Measurements from ENCODE around the gene HSPBP1. TPM values are rescaled to one million over a fixed set of nuclear protein-coding genes. Genes with fewer than 3 reads are reported as not detected.

Gene HSPBP1
- total RNA-seq, 2 experiments from 2014 or later = 14.3 to 15.1 TPM

DNA sequence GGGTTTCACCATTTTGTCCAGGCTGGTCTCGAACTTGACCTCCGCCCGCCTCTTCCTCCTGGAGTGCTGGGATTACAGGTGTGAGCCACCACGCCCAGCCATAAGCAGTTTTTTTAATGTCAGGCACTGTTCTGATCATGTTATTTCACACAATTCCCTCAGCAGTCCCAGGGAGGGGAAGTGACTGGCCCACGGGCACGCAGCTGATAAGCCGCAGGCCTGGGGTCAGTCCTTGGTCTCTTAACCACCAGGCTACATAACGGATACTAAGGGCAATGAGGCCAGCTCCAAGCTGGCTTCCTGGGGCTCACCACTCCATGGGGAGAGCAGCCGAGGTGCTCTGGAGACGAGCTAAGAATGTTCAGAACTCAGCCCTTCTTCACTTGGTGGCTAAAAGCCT lies 17.4 kb upstream of the HSPBP1 start:
- Histone ChIP-seq H3K4me1 (ENCODE audit: insufficient read depth, low read length) (peaks cover 11% of the 10 kb centered on the region), H3K9me3 (ENCODE audit: control insufficient read depth in 1 of 2, insufficient read depth in 1 of 2, low read length in 2 of 2) (no peaks in the 10 kb centered on the region), H3K4me3 (ENCODE audit: low read length) (no peak overlapping the region), H3K27me3 (ENCODE audit: control insufficient read depth in 1 of 2, insufficient read depth in 2 of 2, low read length in 2 of 2) (no peaks in the 10 kb centered on the region), H3K27ac (ENCODE audit: low read depth in 1 of 2, low read length in 2 of 2) (no peak overlapping the region), H3K36me3 (ENCODE audit: insufficient read depth, low read length) (no peaks in the 10 kb centered on the region)
- no peak for DNase-seq
- intact Hi-C loops (cut with DNase I, micrococcal nuclease) = no loop called here
- ChIA-PET POLR2A (no interaction called here), CTCF (no interaction called here)
- Mint-ChIP-seq H3K4me1 (ENCODE audit: low read depth) (peaks cover 8% of the 10 kb centered on the region), H3K36me3 (ENCODE audit: low read depth) (no peaks in the 10 kb centered on the region), H3K9me3 (no peaks in the 10 kb centered on the region), H3K27ac (no peak overlapping the region), H3K27me3 (no peaks in the 10 kb centered on the region), H3K4me3 (no peak overlapping the region)
- TF ChIP-seq, protein P1, sequence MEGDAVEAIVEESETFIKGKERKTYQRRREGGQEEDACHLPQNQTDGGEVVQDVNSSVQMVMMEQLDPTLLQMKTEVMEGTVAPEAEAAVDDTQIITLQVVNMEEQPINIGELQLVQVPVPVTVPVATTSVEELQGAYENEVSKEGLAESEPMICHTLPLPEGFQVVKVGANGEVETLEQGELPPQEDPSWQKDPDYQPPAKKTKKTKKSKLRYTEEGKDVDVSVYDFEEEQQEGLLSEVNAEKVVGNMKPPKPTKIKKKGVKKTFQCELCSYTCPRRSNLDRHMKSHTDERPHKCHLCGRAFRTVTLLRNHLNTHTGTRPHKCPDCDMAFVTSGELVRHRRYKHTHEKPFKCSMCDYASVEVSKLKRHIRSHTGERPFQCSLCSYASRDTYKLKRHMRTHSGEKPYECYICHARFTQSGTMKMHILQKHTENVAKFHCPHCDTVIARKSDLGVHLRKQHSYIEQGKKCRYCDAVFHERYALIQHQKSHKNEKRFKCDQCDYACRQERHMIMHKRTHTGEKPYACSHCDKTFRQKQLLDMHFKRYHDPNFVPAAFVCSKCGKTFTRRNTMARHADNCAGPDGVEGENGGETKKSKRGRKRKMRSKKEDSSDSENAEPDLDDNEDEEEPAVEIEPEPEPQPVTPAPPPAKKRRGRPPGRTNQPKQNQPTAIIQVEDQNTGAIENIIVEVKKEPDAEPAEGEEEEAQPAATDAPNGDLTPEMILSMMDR (IDR thresholded peaks at IDR 0.05) = no peak
- ATAC-seq (ENCODE audit: poor library complexity) = no peak

DNA sequence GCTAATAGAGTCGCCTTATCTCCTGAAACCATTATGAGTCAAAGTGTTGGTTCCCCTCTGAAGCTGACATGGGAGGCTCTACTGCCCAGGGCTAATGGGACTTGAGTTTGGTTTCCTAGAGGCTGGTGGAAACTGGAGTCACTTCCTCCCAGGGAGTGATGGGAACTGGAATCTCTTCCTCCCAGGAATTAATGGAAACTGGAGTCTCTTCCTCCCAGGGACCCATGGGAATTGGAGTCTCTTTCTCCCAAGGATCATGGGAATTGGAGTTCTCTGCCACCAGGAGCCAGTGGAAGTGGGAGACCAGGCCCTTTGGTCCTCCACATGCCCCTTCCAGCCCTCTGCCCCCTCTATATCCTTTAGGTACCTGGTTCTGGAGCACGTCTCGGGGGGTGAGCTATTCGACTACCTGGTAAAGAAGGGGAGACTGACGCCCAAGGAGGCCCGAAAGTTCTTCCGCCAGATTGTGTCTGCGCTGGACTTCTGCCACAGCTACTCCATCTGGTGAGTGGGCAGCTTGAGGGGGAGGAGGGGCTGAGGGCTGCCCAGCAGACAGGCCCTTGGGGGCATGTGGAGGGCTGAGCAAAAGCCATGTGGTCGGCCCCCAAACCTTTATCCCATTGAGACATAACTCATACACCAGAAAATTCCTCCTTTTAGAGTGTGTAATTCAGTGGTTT lies 9.3 kb upstream of the HSPBP1 start:
- intact Hi-C loops (cut with DNase I, micrococcal nuclease) = no loop called here
- Histone ChIP-seq H3K27me3 (ENCODE audit: control insufficient read depth in 1 of 2, insufficient read depth in 2 of 2, low read length in 2 of 2) (no peaks in the 10 kb centered on the region), H3K36me3 (ENCODE audit: insufficient read depth, low read length) (no peaks in the 10 kb centered on the region), H3K4me3 (ENCODE audit: low read length) (no peak overlapping the region), H3K9me3 (ENCODE audit: control insufficient read depth in 1 of 2, insufficient read depth in 1 of 2, low read length in 2 of 2) (no peaks in the 10 kb centered on the region), H3K27ac (ENCODE audit: low read depth in 1 of 2, low read length in 2 of 2) (no peak overlapping the region), H3K4me1 (ENCODE audit: insufficient read depth, low read length) (peaks cover 8% of the 10 kb centered on the region)
- H3K4me3 Mint-ChIP-seq = no peak overlapping the region
- POLR2A ChIA-PET = no interaction called here
- ATAC-seq (ENCODE audit: poor library complexity) = no peak
- no peak overlapping the region for H3K27ac Mint-ChIP-seq
- DNase-seq = no peak
- peaks cover 6% of the 10 kb centered on the region for H3K4me1 Mint-ChIP-seq (ENCODE audit: low read depth)
- CTCF ChIA-PET = no interaction called here
- H3K36me3 Mint-ChIP-seq (ENCODE audit: low read depth) = no peaks in the 10 kb centered on the region
- no peaks in the 10 kb centered on the region for H3K9me3 Mint-ChIP-seq
- no peaks in the 10 kb centered on the region for H3K27me3 Mint-ChIP-seq
- TF ChIP-seq, protein P1 (IDR thresholded peaks at IDR 0.05) = no peak

DNA sequence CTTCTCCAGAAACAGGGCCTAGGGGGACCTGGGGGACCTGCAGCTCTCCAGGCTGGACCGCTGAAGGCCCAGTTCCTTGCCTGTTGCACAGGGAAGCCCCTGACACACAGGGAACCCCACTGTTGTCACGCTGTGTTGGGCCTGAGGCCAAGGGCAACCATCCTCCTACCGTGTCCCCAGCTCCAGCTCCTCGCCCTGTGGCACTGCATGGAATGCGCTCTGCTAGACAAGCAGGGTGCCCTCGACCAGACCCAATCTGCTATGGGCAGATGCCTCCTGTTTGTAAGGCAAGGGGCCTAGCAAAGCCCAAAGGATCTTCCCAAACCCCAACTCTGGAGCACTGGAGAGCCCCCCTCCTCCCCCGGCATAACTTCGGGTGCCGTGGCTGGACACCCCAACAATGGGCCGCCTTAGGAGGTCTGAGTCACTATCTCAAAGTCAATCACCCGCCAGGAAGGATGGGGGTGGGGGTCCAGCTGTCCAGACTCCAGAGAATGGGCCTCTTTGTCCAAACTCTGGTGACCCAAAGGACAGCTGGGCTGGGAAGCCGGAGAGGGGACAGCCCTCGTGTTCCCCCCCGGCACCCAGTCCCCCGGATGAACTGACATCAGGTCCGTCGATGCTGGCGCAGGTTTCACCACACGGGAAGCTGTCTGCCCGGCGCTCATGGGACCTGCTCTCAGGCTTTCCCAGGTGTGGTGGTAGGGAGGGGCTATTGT lies 7.6 kb upstream of the HSPBP1 start:
- TF ChIP-seq, protein P1 (IDR thresholded peaks at IDR 0.05) = no peak
- H3K27ac Mint-ChIP-seq = no peak overlapping the region
- POLR2A ChIA-PET = interaction anchor here (0.6 kb wide), 1 partner anchor 176 kb away, joined by 3 read pairs; no protein-coding TSS in a partner anchor

More for the DNA sequence above, 7.6 kb upstream of the HSPBP1 start:
- Mint-ChIP-seq H3K9me3 (no peaks in the 10 kb centered on the region), H3K4me1 (ENCODE audit: low read depth) (peaks cover 16% of the 10 kb centered on the region), H3K36me3 (ENCODE audit: low read depth) (no peaks in the 10 kb centered on the region), H3K4me3 (no peak overlapping the region), H3K27me3 (no peaks in the 10 kb centered on the region)
- no peak for ATAC-seq (ENCODE audit: poor library complexity)
- Histone ChIP-seq H3K4me3 (ENCODE audit: low read length) (no peak overlapping the region), H3K27me3 (ENCODE audit: control insufficient read depth in 1 of 2, insufficient read depth in 2 of 2, low read length in 2 of 2) (no peaks in the 10 kb centered on the region), H3K9me3 (ENCODE audit: control insufficient read depth in 1 of 2, insufficient read depth in 1 of 2, low read length in 2 of 2) (no peaks in the 10 kb centered on the region), H3K27ac (ENCODE audit: low read depth in 1 of 2, low read length in 2 of 2) (no peak overlapping the region), H3K4me1 (ENCODE audit: insufficient read depth, low read length) (peaks cover 14% of the 10 kb centered on the region), H3K36me3 (ENCODE audit: insufficient read depth, low read length) (no peaks in the 10 kb centered on the region)
- intact Hi-C loops (cut with DNase I, micrococcal nuclease) = no loop called here
- CTCF ChIA-PET = interaction anchor here (0.7 kb wide), 1 partner anchor 502 kb away, joined by 3 read pairs; no protein-coding TSS in a partner anchor
- no peak for DNase-seq
